ENCODE results near the gene SRC. TPM values are rescaled to one million over a fixed set of nuclear protein-coding genes. Genes with fewer than 3 reads are reported as not detected.

The SRC gene
- total RNA-seq, 1 donor from 2014 or later: 48.6 TPM

DNA sequence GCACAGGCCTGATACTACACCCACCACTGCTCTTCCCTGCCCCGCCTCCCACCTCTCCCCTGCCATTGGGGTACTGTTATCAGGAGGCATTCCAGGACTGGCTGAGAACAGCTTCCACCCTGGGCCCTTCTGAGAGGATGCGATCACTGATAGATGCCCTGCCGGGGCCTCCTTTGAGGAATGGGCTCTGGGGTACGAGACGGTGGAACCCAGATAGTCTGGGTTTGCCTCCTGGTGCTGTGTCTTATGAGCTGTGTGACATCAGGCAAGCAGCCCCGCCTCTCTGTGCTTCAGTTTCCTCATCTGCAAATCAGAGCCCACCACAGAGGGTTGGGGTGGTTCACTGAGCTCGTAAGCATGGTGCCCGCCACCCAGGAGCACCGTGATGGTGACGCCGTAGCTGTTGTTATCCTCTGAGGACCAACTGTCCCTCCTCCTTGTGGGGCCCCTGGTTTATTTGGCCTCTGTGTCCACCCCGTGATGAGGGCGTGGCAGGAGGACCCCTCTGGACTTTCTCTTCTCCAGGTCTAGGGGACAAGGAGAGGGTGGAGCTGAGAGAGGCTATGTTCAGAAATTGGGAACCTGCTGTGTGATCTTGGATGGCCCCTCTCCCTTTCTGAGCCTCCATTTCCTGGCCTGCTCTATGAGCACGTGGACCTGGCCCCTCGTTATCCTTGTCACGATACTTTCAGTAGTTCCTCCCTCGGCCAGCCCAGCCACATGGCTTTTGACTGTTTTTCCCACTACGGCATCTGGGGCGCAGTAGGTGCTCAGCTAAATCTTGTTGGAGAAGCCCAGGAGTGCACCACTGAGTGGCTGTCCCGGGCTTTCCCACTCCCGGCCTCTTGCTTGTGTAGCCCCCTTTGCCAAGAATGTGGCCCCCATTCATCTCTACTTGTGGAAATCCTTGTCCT is 18.3 kb downstream of the SRC start:
- Histone ChIP-seq H3K9me3 (no peaks in the 10 kb centered on the region), H3K4me3 (no peak overlapping the region), H3K4me1 (peaks cover 13% of the 10 kb centered on the region), H3K27ac (no peak overlapping the region), H3K36me3 (peaks cover 4 to 11% of the 10 kb centered on the region in 2 donors), H3K27me3 (no peaks in the 10 kb centered on the region)
- intact Hi-C loops (cut with DNase I): no loop called here
- no peak for DNase-seq (ENCODE audit: extremely low spot score in 2 of 2)
- TF ChIP-seq POLR2A (IDR thresholded peaks at IDR 0.05) (no peak), POLR2AphosphoS5 (IDR thresholded peaks at IDR 0.05; ENCODE audit: insufficient read depth in 1 of 2, low read depth in 1 of 2) (no peak)
- TF ChIP-seq, protein P1, sequence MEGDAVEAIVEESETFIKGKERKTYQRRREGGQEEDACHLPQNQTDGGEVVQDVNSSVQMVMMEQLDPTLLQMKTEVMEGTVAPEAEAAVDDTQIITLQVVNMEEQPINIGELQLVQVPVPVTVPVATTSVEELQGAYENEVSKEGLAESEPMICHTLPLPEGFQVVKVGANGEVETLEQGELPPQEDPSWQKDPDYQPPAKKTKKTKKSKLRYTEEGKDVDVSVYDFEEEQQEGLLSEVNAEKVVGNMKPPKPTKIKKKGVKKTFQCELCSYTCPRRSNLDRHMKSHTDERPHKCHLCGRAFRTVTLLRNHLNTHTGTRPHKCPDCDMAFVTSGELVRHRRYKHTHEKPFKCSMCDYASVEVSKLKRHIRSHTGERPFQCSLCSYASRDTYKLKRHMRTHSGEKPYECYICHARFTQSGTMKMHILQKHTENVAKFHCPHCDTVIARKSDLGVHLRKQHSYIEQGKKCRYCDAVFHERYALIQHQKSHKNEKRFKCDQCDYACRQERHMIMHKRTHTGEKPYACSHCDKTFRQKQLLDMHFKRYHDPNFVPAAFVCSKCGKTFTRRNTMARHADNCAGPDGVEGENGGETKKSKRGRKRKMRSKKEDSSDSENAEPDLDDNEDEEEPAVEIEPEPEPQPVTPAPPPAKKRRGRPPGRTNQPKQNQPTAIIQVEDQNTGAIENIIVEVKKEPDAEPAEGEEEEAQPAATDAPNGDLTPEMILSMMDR (IDR thresholded peaks at IDR 0.05): no peak

DNA sequence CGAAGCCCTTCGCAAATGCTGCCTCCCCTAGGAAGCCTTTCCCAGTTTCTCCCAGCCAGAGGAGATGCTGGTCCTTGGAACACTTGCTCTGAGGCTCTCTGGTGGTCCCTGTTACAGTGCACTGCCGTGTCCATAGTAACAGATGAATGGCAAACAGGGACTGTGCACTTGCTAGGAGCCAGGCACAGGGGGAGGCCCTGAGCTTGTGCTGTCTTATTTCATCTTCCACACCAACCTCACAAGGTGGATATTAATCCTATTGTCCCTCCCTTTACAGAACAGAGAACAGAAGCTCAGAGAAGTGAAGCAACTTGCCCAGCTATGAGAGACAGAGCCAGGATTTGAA is 19.0 kb downstream of the SRC start:
- intact Hi-C loops (cut with DNase I): no loop called here
- Histone ChIP-seq H3K36me3 (peaks cover 4 to 11% of the 10 kb centered on the region in 2 donors), H3K9me3 (no peaks in the 10 kb centered on the region), H3K27me3 (no peaks in the 10 kb centered on the region), H3K4me3 (no peak overlapping the region), H3K4me1 (peaks cover 6% of the 10 kb centered on the region), H3K27ac (no peak overlapping the region)
- TF ChIP-seq POLR2AphosphoS5 (IDR thresholded peaks at IDR 0.05; ENCODE audit: insufficient read depth in 1 of 2, low read depth in 1 of 2) (no peak), POLR2A (IDR thresholded peaks at IDR 0.05) (no peak)
- TF ChIP-seq, protein P1 (IDR thresholded peaks at IDR 0.05): no peak
- DNase-seq (ENCODE audit: extremely low spot score in 2 of 2): no peak

DNA sequence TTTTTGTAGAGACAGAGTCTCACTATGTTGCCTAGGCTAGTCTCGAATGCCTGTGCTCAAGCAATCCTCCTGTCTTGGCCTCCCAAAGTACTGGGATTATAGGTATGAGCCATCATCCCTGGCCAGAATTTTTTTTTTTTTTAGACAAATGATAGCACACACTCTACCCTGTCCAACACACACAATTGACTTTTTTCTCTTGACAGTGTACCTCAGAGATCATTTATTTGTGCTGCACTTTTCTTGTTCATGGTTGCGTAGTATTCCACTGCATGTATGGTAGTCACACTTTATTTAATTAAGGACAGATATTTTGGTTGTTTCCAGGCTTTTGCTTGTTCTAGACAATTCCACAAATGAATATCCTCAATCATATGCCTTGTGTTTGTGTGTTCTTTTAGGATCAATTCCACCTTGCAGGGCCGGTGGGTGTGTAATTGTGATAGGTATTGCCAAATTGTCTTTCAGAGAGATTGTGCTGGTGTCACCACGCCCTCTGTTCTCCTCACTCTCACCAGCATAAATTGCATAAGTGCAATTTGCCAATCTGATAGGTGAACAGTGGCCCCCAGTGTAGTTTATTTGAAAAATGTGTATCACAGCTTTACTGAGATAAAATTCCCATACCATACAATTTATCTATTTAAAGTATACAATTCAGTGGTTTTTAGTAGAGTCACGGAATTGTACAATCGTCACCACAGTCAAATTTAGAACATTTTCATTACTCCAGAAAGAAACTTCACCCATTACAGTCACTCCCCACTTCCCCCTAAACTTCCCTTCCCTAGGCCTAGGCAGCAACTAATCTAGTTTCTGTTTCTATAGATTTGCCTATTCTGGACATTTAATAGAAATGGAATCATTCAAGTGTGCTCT is 20.1 kb downstream of the SRC start:
- H3K4me1 ChIP-seq: peaks cover 5% of the 10 kb centered on the region
- DNase-seq (ENCODE audit: extremely low spot score in 2 of 2): no peak
- no peaks in the 10 kb centered on the region for H3K9me3 ChIP-seq
- H3K27me3 ChIP-seq: no peaks in the 10 kb centered on the region
- TF ChIP-seq, protein P1 (IDR thresholded peaks at IDR 0.05): no peak
- TF ChIP-seq POLR2A (IDR thresholded peaks at IDR 0.05): no peak
- TF ChIP-seq POLR2AphosphoS5 (IDR thresholded peaks at IDR 0.05; ENCODE audit: insufficient read depth in 1 of 2, low read depth in 1 of 2): no peak
- H3K27ac ChIP-seq: no peak overlapping the region
- H3K4me3 ChIP-seq: no peak overlapping the region
- intact Hi-C loops (cut with DNase I): no loop called here
- peaks cover 4 to 11% of the 10 kb centered on the region in 2 donors for H3K36me3 ChIP-seq

DNA sequence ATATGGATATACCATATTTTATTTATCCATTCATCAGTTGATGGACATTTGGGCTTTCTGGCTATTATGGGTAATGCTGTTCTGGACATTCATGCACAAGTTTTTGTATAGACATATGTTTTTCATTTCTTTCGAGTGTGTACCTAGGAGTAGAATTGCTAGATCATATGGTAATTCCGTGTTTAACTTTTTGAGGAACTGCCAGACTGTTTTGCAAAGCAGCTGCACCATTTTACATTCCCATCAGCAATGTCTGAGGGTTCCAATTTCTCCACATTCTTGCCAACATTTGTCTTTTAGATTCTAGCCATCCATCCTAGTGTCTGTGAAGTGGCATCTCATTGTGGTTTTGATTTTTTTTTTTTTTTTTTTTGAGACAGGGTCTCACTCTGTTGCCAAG is 20.8 kb downstream of the SRC start:
- Histone ChIP-seq H3K4me3 (no peak overlapping the region), H3K36me3 (peaks cover 4 to 11% of the 10 kb centered on the region in 2 donors), H3K9me3 (no peaks in the 10 kb centered on the region), H3K27me3 (no peaks in the 10 kb centered on the region), H3K4me1 (no peaks in the 10 kb centered on the region), H3K27ac (no peak overlapping the region)
- intact Hi-C loops (cut with DNase I): no loop called here
- no peak for DNase-seq (ENCODE audit: extremely low spot score in 2 of 2)
- TF ChIP-seq, protein P1 (IDR thresholded peaks at IDR 0.05): no peak
- TF ChIP-seq POLR2A (IDR thresholded peaks at IDR 0.05) (no peak), POLR2AphosphoS5 (IDR thresholded peaks at IDR 0.05; ENCODE audit: insufficient read depth in 1 of 2, low read depth in 1 of 2) (no peak)
